K562 (cell line): Measurements from ENCODE around the gene INHBE.

ENCODE experiments used
- CREB1 ChIP-seq, 2 experiments: sonication (generic) in 1 of 2; formaldehyde crosslinking in 1 of 2; IDR thresholded peaks; 2 replicates each; pipeline versions ENCODE4 v1.6.1 to v1.8.0; 2012 to 2022; ENCODE audit warnings: inconsistent platforms in 1 of 2, mild to moderate bottlenecking in 1 of 2, missing genetic modification reagents in 1 of 2, moderate library complexity in 1 of 2
- CTCF ChIP-seq, 3 experiments: IDR thresholded peaks in 2 of 3; conservative IDR thresholded peaks in 1 of 3; 2 replicates each; pipeline ENCODE4 v1.5.1; 2011 to 2012; ENCODE audit warnings: low read length in 3 of 3, mild to moderate bottlenecking in 3 of 3, control low read depth in 2 of 3, improper control_type of control experiment in 1 of 3, inconsistent platforms in 1 of 3, low read depth in 1 of 3, mixed read lengths in 1 of 3, moderate library complexity in 1 of 3; ENCODE audit not compliant: insufficient read depth in 2 of 3
- PHTF2 ChIP-seq: fragments of 250-450 bp; sonication (Bioruptor Pico); IDR thresholded peaks from 2 replicates; pipeline ENCODE4 v1.5.0; 2021; ENCODE audit warnings: mild to moderate bottlenecking
- POLR2A ChIP-seq: fragments of 450-650 bp; conservative IDR thresholded peaks from 2 replicates; pipeline ENCODE4 v1.6.1; 2016
- YY1 ChIP-seq, 3 experiments: IDR thresholded peaks; 2 replicates each; pipeline ENCODE4 v1.6.1; 2011; ENCODE audit warnings: low read length in 2 of 3, mild to moderate bottlenecking in 2 of 3, moderate library complexity in 2 of 3, borderline replicate concordance in 1 of 3, control low read depth in 1 of 3, low read depth in 1 of 3; ENCODE audit not compliant: insufficient read depth in 3 of 3, insufficient replicate concordance in 2 of 3, control insufficient read depth in 1 of 3, insufficient read length in 1 of 3; ENCODE audit errors: extremely low read depth in 1 of 3
- ZKSCAN8 ChIP-seq: fragments of 200-800 bp; sonication (Bioruptor generic); IDR thresholded peaks from 2 replicates; pipeline ENCODE4 v1.6.1; 2016; ENCODE audit warnings: missing genetic modification characterization, missing compliant biosample characterization
- ZNF274 ChIP-seq: IDR thresholded peaks from 2 replicates; pipeline ENCODE4 v1.6.1; 2011; ENCODE audit warnings: low read depth, mild to moderate bottlenecking, low read length, moderate library complexity, borderline replicate concordance

GRCh38 chr12:57460841-57461275, 5.8 kb downstream of the INHBE start:
- no peak for TF ChIP-seq CREB1 (IDR thresholded peaks at IDR 0.05)
- TF ChIP-seq CREB1 (CRISPR knock-in tag; IDR thresholded peaks at IDR 0.05), result no peak
- TF ChIP-seq ZNF274, result no peak
- TF ChIP-seq POLR2A, result no peak
- no peak for TF ChIP-seq CTCF (IDR thresholded peaks at IDR 0.05 in 2 of 3, conservative IDR thresholded peaks at IDR 0.05 in 1 of 3; ENCODE audit: insufficient read depth in 2 of 3, low read depth in 1 of 3, low read length in 3 of 3)
- no peak for TF ChIP-seq YY1 (IDR thresholded peaks at IDR 0.05; ENCODE audit: borderline replicate concordance in 1 of 3, control insufficient read depth in 1 of 3, extremely low read depth in 1 of 3, insufficient read depth in 3 of 3, insufficient read length in 1 of 3, insufficient replicate concordance in 2 of 3, low read depth in 1 of 3, low read length in 2 of 3)
- no peak for TF ChIP-seq ZKSCAN8
- TF ChIP-seq PHTF2 (CRISPR knock-in tag), result no peak
